H1 (cell line): ENCODE results near the gene R3HDM2. TPM values are rescaled to one million over a fixed set of nuclear protein-coding genes. Genes with fewer than 3 reads are reported as not detected.

Experiments used
- CTCF ChIA-PET: fragments of 300-600 bp; sonication (Branson Sonifier 250); formaldehyde crosslinking; loops from one replicate; lab custom pipeline; 2021; ENCODE audit not compliant: partially characterized antibody; lab: Charles Lee
- POLR2A ChIA-PET: fragments of 300-600 bp; sonication (Branson Sonifier 250); formaldehyde crosslinking; loops from one replicate; lab custom pipeline; 2021; ENCODE audit warnings: inconsistent platforms; ENCODE audit not compliant: partially characterized antibody; lab: Charles Lee
- DNase-seq, 2 experiments: peaks; one replicate each; pipeline versions ENCODE4 v3.0.0 to v3.0.0-alpha.2; 2010 to 2022; ENCODE audit warnings: low spot score in 2 of 2, low read depth in 1 of 2, mixed read lengths in 1 of 2
- FAIRE-seq: peaks from 2 replicates; lab custom pipeline; 2011; peaks lifted over from hg19 to GRCh38; lab: Jason Lieb, UNC
- H2AFZ ChIP-seq: 2 replicates; pipeline ENCODE4 v1.8.1; 2012; ENCODE audit warnings: low read length, inconsistent platforms
- H2AK5ac ChIP-seq: 2 replicates; pipeline ENCODE4 v1.6.1; 2013; ENCODE audit warnings: low read depth, low read length
- H2BK120ac ChIP-seq: replicated peaks from 2 replicates; pipeline ENCODE3; 2013; ENCODE audit warnings: low read depth, low read length, inconsistent platforms
- H2BK12ac ChIP-seq: 2 replicates; pipeline ENCODE4 v1.6.1; 2013; ENCODE audit warnings: low read depth, low read length
- H2BK15ac ChIP-seq: 2 replicates; pipeline ENCODE4 v1.6.1; 2013; ENCODE audit warnings: low read length
- H2BK20ac ChIP-seq: 2 replicates; pipeline ENCODE4 v1.6.1; 2013; ENCODE audit warnings: low read length
- H2BK5ac ChIP-seq: 2 replicates; pipeline ENCODE4 v1.6.1; 2013; ENCODE audit warnings: low read depth, low read length
- H3K14ac ChIP-seq: 2 replicates; pipeline ENCODE4 v1.6.1; 2013; ENCODE audit warnings: inconsistent platforms; ENCODE audit not compliant: insufficient read length
- H3K18ac ChIP-seq: 2 replicates; pipeline ENCODE4 v1.6.1; 2013; ENCODE audit warnings: low read length; ENCODE audit errors: extremely low read depth
- H3K23ac ChIP-seq: 2 replicates; pipeline ENCODE4 v1.6.1; 2013; ENCODE audit warnings: inconsistent platforms; ENCODE audit not compliant: insufficient read length
- H3K23me2 ChIP-seq: 2 replicates; pipeline ENCODE4 v1.6.1; 2013; ENCODE audit warnings: low read depth, low read length
- H3K27ac ChIP-seq: 2 replicates; pipeline ENCODE4 v1.6.1; 2011; ENCODE audit warnings: low read depth, low read length, inconsistent platforms
- H3K27me3 ChIP-seq, 4 experiments: replicated peaks in 1 of 4; 1 replicate in 1 of 4; 2 replicates in 3 of 4; pipeline versions ENCODE4 v1.6.1 to v1.8.1; 2011 to 2013; ENCODE audit warnings: low read length in 3 of 4, mild to moderate bottlenecking in 3 of 4, inconsistent platforms in 2 of 4, mixed read lengths in 2 of 4, moderate library complexity in 1 of 4; ENCODE audit not compliant: control insufficient read depth in 3 of 4, insufficient read depth in 3 of 4; ENCODE audit errors: extremely low read depth in 1 of 4
- H3K36me3 ChIP-seq, 4 experiments: 2 replicates each; pipeline versions ENCODE4 v1.6.1 to v1.8.1; 2011 to 2013; ENCODE audit warnings: mild to moderate bottlenecking in 4 of 4, low read length in 3 of 4, moderate library complexity in 2 of 4, control low read depth in 1 of 4, inconsistent platforms in 1 of 4; ENCODE audit not compliant: insufficient read depth in 4 of 4, control insufficient read depth in 2 of 4
- H3K4ac ChIP-seq: replicated peaks from 2 replicates; pipeline ENCODE3; 2013; ENCODE audit warnings: low read length, low read depth, mixed read lengths, inconsistent platforms; ENCODE audit not compliant: insufficient read length
- H3K4me1 ChIP-seq, 4 experiments: replicated peaks in 1 of 4; 1 replicate in 1 of 4; 2 replicates in 3 of 4; pipeline versions ENCODE4 v1.6.1 to v1.8.1; 2011 to 2013; ENCODE audit warnings: low read length in 3 of 4, inconsistent platforms in 2 of 4, mixed read lengths in 1 of 4; ENCODE audit not compliant: insufficient read depth in 4 of 4, control insufficient read depth in 3 of 4
- H3K4me2 ChIP-seq, 2 experiments: 2 replicates each; pipeline versions ENCODE4 v1.6.1 to v1.8.1; 2011 to 2013; ENCODE audit warnings: low read depth in 2 of 2, low read length in 2 of 2, control low read depth in 1 of 2, inconsistent platforms in 1 of 2, mild to moderate bottlenecking in 1 of 2; ENCODE audit not compliant: insufficient read depth in 1 of 2
- H3K4me3 ChIP-seq, 4 experiments: fragments of 200-600, 300-600 bp in 1 of 4; sonication (generic), shearing (Covaris generic), sonication (Bioruptor Twin) in 1 of 4; 2 replicates each; pipeline versions ENCODE4 v1.5.1 to v1.8.1; 2011 to 2016; ENCODE audit warnings: low read length in 4 of 4, low read depth in 3 of 4, control low read depth in 2 of 4, inconsistent platforms in 2 of 4, mild to moderate bottlenecking in 2 of 4, mixed read lengths in 1 of 4, moderate library complexity in 1 of 4; ENCODE audit not compliant: insufficient read depth in 2 of 4; ENCODE audit errors: extremely low read depth in 1 of 4
- H3K56ac ChIP-seq: replicated peaks from 2 replicates; pipeline ENCODE3; 2013; ENCODE audit warnings: low read depth, mild to moderate bottlenecking, mixed read lengths, low read length, inconsistent platforms; ENCODE audit not compliant: insufficient read length
- H3K79me1 ChIP-seq: 2 replicates; pipeline ENCODE4 v1.6.1; 2013; ENCODE audit warnings: low read depth, low read length, control low read depth
- H3K79me2 ChIP-seq, 2 experiments: 2 replicates each; pipeline versions ENCODE4 v1.6.1 to v1.8.1; 2012 to 2013; ENCODE audit warnings: low read length in 2 of 2, mild to moderate bottlenecking in 2 of 2, inconsistent platforms in 1 of 2; ENCODE audit not compliant: insufficient read depth in 2 of 2, control insufficient read depth in 1 of 2
- H3K9ac ChIP-seq, 4 experiments: replicated peaks in 1 of 4; 1 replicate in 1 of 4; 2 replicates in 3 of 4; pipeline versions ENCODE4 v1.6.1 to v1.8.1; 2011 to 2013; ENCODE audit warnings: low read depth in 3 of 4, low read length in 3 of 4, control low read depth in 2 of 4, mild to moderate bottlenecking in 2 of 4, moderate library complexity in 2 of 4, inconsistent platforms in 1 of 4; ENCODE audit errors: extremely low read depth in 1 of 4
- H3K9me3 ChIP-seq, 2 experiments: 2 replicates each; pipeline versions ENCODE4 v1.6.1 to v1.8.1; 2012 to 2013; ENCODE audit warnings: mild to moderate bottlenecking in 2 of 2, moderate library complexity in 2 of 2, control low read depth in 1 of 2, inconsistent platforms in 1 of 2, low read depth in 1 of 2, low read length in 1 of 2, mixed read lengths in 1 of 2; ENCODE audit not compliant: insufficient read depth in 2 of 2
- H4K20me1 ChIP-seq, 2 experiments: replicated peaks in 1 of 2; 2 replicates each; pipeline versions ENCODE3 to v1.8.1; 2011 to 2013; ENCODE audit warnings: inconsistent platforms in 2 of 2, low read length in 2 of 2, mild to moderate bottlenecking in 1 of 2; ENCODE audit not compliant: insufficient read depth in 2 of 2, control insufficient read depth in 1 of 2
- H4K5ac ChIP-seq: 2 replicates; pipeline ENCODE4 v1.6.1; 2013; ENCODE audit warnings: low read length, low read depth, mixed read lengths, inconsistent platforms; ENCODE audit not compliant: insufficient read length
- H4K8ac ChIP-seq: 2 replicates; pipeline ENCODE4 v1.8.0; 2013; ENCODE audit warnings: mild to moderate bottlenecking, moderate library complexity, low read length, inconsistent platforms; ENCODE audit not compliant: insufficient read depth; ENCODE audit errors: extremely low read depth
- H4K91ac ChIP-seq: replicated peaks from 2 replicates; pipeline ENCODE3; 2013; ENCODE audit warnings: low read length, mixed read lengths, inconsistent platforms; ENCODE audit not compliant: insufficient read length
- BACH1 ChIP-seq: IDR thresholded peaks from 2 replicates; pipeline ENCODE4 v1.6.1; 2012; ENCODE audit warnings: low read length, improper control_type of control experiment
- CBX8 ChIP-seq: fragments of 300-800, 300-1000 bp; sonication (generic); IDR thresholded peaks from 2 replicates; pipeline ENCODE4 v1.7.1; 2016; ENCODE audit warnings: low read depth, low read length, borderline replicate concordance
- CHD2 ChIP-seq: IDR thresholded peaks from 2 replicates; pipeline ENCODE4 v1.6.1; 2012; ENCODE audit warnings: low read length, improper control_type of control experiment
- CREB1 ChIP-seq: IDR thresholded peaks from 2 replicates; pipeline ENCODE4 v1.6.1; 2012; ENCODE audit warnings: inconsistent platforms
- CTCF ChIP-seq, 3 experiments: IDR thresholded peaks; 1 replicate in 2 of 3; 2 replicates in 1 of 3; pipeline versions ENCODE4 v1.5.1 to v1.6.1; 2011; ENCODE audit warnings: low read length in 3 of 3, mild to moderate bottlenecking in 3 of 3, inconsistent platforms in 2 of 3, low read depth in 1 of 3, moderate library complexity in 1 of 3; ENCODE audit not compliant: insufficient read depth in 1 of 3; ENCODE audit errors: control extremely low read depth in 1 of 3
- GABPA ChIP-seq: IDR thresholded peaks from 2 replicates; pipeline ENCODE4 v1.6.1; 2011; ENCODE audit warnings: mild to moderate bottlenecking, low read length, moderate library complexity, borderline replicate concordance; ENCODE audit not compliant: insufficient read depth
- HDAC2 ChIP-seq, 2 experiments: fragments of 300-600 bp in 1 of 2; sonication (generic) in 1 of 2; IDR thresholded peaks; 2 replicates each; pipeline ENCODE4 v1.6.1; 2011 to 2012; ENCODE audit warnings: low read depth in 2 of 2, low read length in 2 of 2, mild to moderate bottlenecking in 2 of 2, moderate library complexity in 2 of 2, borderline replicate concordance in 1 of 2, inconsistent platforms in 1 of 2
- JUN ChIP-seq: IDR thresholded peaks from 2 replicates; pipeline ENCODE4 v1.6.1; 2011; ENCODE audit warnings: low read depth, mild to moderate bottlenecking, improper control_type of control experiment, low read length
- NRF1 ChIP-seq: IDR thresholded peaks from 2 replicates; pipeline ENCODE4 v1.6.1; 2011; ENCODE audit warnings: mild to moderate bottlenecking, low read depth, low read length, improper control_type of control experiment
- RFX5 ChIP-seq: IDR thresholded peaks from 2 replicates; pipeline ENCODE4 v1.6.1; 2011; ENCODE audit warnings: low read depth, low read length, improper control_type of control experiment, borderline replicate concordance
- SIN3A ChIP-seq, 2 experiments: IDR thresholded peaks in 1 of 2; conservative IDR thresholded peaks in 1 of 2; 2 replicates each; pipeline ENCODE4 v1.6.1; 2011 to 2012; ENCODE audit warnings: low read length in 2 of 2, improper control_type of control experiment in 1 of 2, low read depth in 1 of 2, mild to moderate bottlenecking in 1 of 2
- TAF1 ChIP-seq: IDR thresholded peaks from 2 replicates; pipeline ENCODE4 v1.6.1; 2011; ENCODE audit warnings: mild to moderate bottlenecking, low read depth, low read length
- WGBS, 2 experiments: shearing (Covaris generic) in 1 of 2; methylation state at CpG; one replicate each; pipeline versions ENCODE4 v1.1.6 to v1.1.7; 2013 to 2015; ENCODE audit warnings: low lambda C conversion rate in 2 of 2, mixed read lengths in 2 of 2, inconsistent platforms in 1 of 2, low coverage in 1 of 2, missing lambda C conversion rate in 1 of 2; ENCODE audit not compliant: insufficient replicate concordance in 2 of 2, insufficient coverage in 1 of 2, insufficient read length in 1 of 2; ENCODE audit errors: extremely low coverage in 1 of 2, missing lambda C conversion rate in 1 of 2; 5-methylcytosine and 5-hydroxymethylcytosine counted together
- polyA plus RNA-seq, 7 experiments: library from polyadenylated mRNA; depleted of rRNA in 3 of 7; stranded (reverse) in 5 of 7; unstranded in 2 of 7; fragments of >200 nt in 5 of 7; fragments of 200-250 nt in 2 of 7; gene quantifications; 1 replicate in 5 of 7; 2 replicates in 1 of 7; 4 replicates in 1 of 7; pipeline versions ENCODE4 v1.2.1 to v1.2.3, GENCODE V29; 2011 to 2013; ENCODE audit warnings: missing spikeins in 2 of 7, mixed read lengths in 2 of 7
- total RNA-seq: library from RNA; stranded (reverse); fragmentation: NEBNext Ultra II Directional; extraction: Animal tissue kit (Norgen Biotek cat#: 25700); gene quantifications from 2 replicates; pipeline ENCODE4 v1.2.1, GENCODE V29; 2021

The R3HDM2 gene
- total and polyA plus RNA-seq, 2 of the 8 experiments (the other 6 are each of a cell fraction or from before 2014, with no cell fraction given) = 25.6 to 27.0 TPM

DNA sequence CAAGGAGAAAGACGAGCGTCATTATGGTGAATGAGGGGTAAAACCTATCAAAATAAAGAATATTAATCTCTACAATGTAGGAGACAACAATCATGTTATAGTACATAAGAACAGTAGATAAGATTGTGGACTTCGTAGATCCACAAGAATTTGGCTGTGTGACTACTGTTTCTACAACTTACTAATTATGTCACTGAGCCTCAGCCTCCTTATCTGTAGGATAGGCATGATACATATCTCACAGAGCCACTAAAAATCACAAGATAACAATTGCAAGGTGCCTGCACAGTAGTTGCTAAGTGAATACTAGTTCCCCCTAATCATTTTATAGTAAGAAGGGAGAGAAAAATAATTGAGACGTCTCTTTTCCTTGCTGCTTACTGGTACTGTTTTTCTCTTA is 101.6 kb downstream of the R3HDM2 start:
- Histone ChIP-seq H3K79me2 (no peaks in the 10 kb centered on the region), H2BK120ac (no peak overlapping the region), H2BK15ac (no peak overlapping the region), H3K27me3 (no peaks in the 10 kb centered on the region), H2AFZ (no peak overlapping the region), H3K18ac (no peak overlapping the region), H2BK20ac (no peak overlapping the region), H3K23ac (no peak overlapping the region), H3K9ac (no peak overlapping the region), H3K14ac (no peak overlapping the region), H3K36me3 (no peaks in the 10 kb centered on the region; a peak in 1 of 8 replicates), H4K20me1 (no peaks in the 10 kb centered on the region), H3K4me3 (no peak overlapping the region), H3K23me2 (no peaks in the 10 kb centered on the region), H4K8ac (no peak overlapping the region), H3K9me3 (no peaks in the 10 kb centered on the region), H2BK12ac (no peak overlapping the region), H3K27ac (no peak overlapping the region), H4K5ac (no peak overlapping the region), H2AK5ac (no peak overlapping the region), H2BK5ac (no peak overlapping the region), H3K4me2 (no peak overlapping the region), H3K79me1 (no peaks in the 10 kb centered on the region), H4K91ac (no peak overlapping the region), H3K56ac (no peak overlapping the region), H3K4ac (no peak overlapping the region), H3K4me1 (no peaks in the 10 kb centered on the region)
- DNase-seq = no peak
- ChIA-PET POLR2A (interaction anchor here (1.1 kb wide), 1 partner anchor 12 kb away, joined by 3 read pairs; no protein-coding TSS in a partner anchor), CTCF (interaction anchor here (0.6 to 1.1 kb wide), 3 partner anchors 21 to 123 kb away, joined by 3 read pairs; no protein-coding TSS in a partner anchor)
- FAIRE-seq = no peak
- WGBS, 2 experiments = 82% methylated on average over 4 of the region's 4 CpGs; no CpG with 5 or more reads in 1 of the 2 experiments
- TF ChIP-seq CBX8 = no peak
- no peak for TF ChIP-seq CREB1
- TF ChIP-seq CHD2 = no peak
- TF ChIP-seq GABPA = no peak
- TF ChIP-seq SIN3A (conservative IDR thresholded peaks at IDR 0.05 in 1 of 2, IDR thresholded peaks at IDR 0.05 in 1 of 2; ENCODE audit: low read depth in 1 of 2, low read length in 2 of 2) = no peak
- TF ChIP-seq NRF1 = no peak
- no peak for TF ChIP-seq RFX5
- no peak for TF ChIP-seq BACH1
- TF ChIP-seq CTCF (IDR thresholded peaks at IDR 0.05; ENCODE audit: control extremely low read depth in 1 of 3, insufficient read depth in 1 of 3, low read depth in 1 of 3, low read length in 3 of 3) = no peak
- no peak for TF ChIP-seq TAF1
- TF ChIP-seq JUN = no peak
- no peak for TF ChIP-seq HDAC2 (IDR thresholded peaks at IDR 0.05; ENCODE audit: borderline replicate concordance in 1 of 2, low read depth in 2 of 2, low read length in 2 of 2)
